Measurements from ENCODE around the gene BTBD1.

DNA sequence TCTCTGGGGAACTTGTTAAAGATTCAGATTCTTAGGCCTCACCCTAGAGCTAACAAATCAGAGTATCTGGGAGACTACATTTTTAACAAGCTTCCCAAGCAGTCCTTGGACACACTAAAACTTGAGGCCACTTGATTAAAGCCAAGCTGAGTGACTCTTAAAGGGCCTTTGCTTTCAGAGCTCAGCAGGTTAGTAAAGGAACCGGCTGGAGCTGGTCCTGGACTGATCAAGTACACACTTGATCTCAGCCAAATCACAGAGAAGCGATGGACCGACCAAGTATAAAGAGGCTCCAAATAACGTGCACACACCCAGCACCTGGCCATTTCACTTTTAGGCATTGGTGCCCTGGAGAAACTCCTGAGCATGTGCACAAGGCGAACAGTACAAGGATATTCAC lies 27.5 kb upstream of the BTBD1 start:
- TF ChIP-seq POLR2AphosphoS5 (IDR thresholded peaks at IDR 0.05; ENCODE audit: low read depth, low read length) (no peak), POLR2A (IDR thresholded peaks at IDR 0.05; ENCODE audit: low read depth, low read length) (no peak)

Data from GM12892 (cell line).